IMR-90 (cell line): ENCODE measurements around the gene GNG12. TPM values are rescaled to one million over a fixed set of nuclear protein-coding genes. Genes with fewer than 3 reads are reported as not detected.
"Not testable (repeated sequence)": the region's sequence is repeated elsewhere in the genome, so short reads cannot be mapped to it uniquely, and the experiment has no call there.

Experiments used
- ATAC-seq: fragments of 200-7000 bp; cut with Tn5 transposase; 2 replicates; pipeline ENCODE4 v1.9.1; 2020; ENCODE audit warnings: low read depth, mild to moderate bottlenecking, moderate library complexity
- BruUV-seq: library from RNA; stranded (reverse); fragments of 400-500 nt; replicated peaks from 2 replicates; lab custom pipeline; 2021; lab: Mats Ljungman, UMichigan
- CTCF ChIA-PET: fragments of 300-600 bp; formaldehyde crosslinking; extraction: SDS; loops from one replicate; lab custom pipeline; 2021; ENCODE audit warnings: antibody characterized with exemption; lab: Yijun Ruan, JAX
- POLR2A ChIA-PET: fragments of 300-600 bp; sonication (Branson Sonifier 250); formaldehyde crosslinking; loops from one replicate; lab custom pipeline; 2022; ENCODE audit warnings: antibody characterized with exemption; ENCODE audit not compliant: unreplicated experiment; lab: Charles Lee
- DNase-seq: peaks from one replicate; pipeline ENCODE4 v3.0.0; 2013
- H2AFZ ChIP-seq: replicated peaks from 2 replicates; pipeline ENCODE3; 2013; ENCODE audit warnings: low read length, mild to moderate bottlenecking; ENCODE audit not compliant: poor library complexity
- H2AK5ac ChIP-seq: 2 replicates; pipeline ENCODE4 v1.6.1; 2013; ENCODE audit warnings: low read depth, low read length, inconsistent platforms
- H2AK9ac ChIP-seq: replicated peaks from 2 replicates; pipeline ENCODE3; 2013; ENCODE audit warnings: mild to moderate bottlenecking, low read depth, low read length, moderate library complexity; ENCODE audit not compliant: poor library complexity
- H2BK120ac ChIP-seq: 2 replicates; pipeline ENCODE4 v1.6.1; 2013; ENCODE audit warnings: low read depth, low read length, inconsistent platforms
- H2BK15ac ChIP-seq: 3 replicates; pipeline ENCODE4 v1.6.1; 2013; ENCODE audit warnings: low read depth, low read length, inconsistent platforms
- H2BK20ac ChIP-seq: 2 replicates; pipeline ENCODE4 v1.6.1; 2013; ENCODE audit warnings: low read depth, mild to moderate bottlenecking, inconsistent platforms, low read length, moderate library complexity
- H2BK5ac ChIP-seq: 2 replicates; pipeline ENCODE4 v1.6.1; 2013; ENCODE audit warnings: mild to moderate bottlenecking, low read depth, low read length, inconsistent platforms; ENCODE audit not compliant: poor library complexity, severe bottlenecking
- H3K14ac ChIP-seq: replicated peaks from 2 replicates; pipeline ENCODE4 v1.6.1; 2013; ENCODE audit warnings: low read depth, low read length, inconsistent platforms
- H3K18ac ChIP-seq: 2 replicates; pipeline ENCODE4 v1.6.1; 2013; ENCODE audit warnings: low read depth, low read length, control low read depth
- H3K23ac ChIP-seq: 2 replicates; pipeline ENCODE4 v1.6.1; 2013; ENCODE audit warnings: low read depth, low read length, inconsistent platforms
- H3K27ac ChIP-seq: 2 replicates; pipeline ENCODE4 v1.5.1; 2013; ENCODE audit warnings: mild to moderate bottlenecking, control low read depth, low read length; ENCODE audit not compliant: insufficient read depth
- H3K27me3 ChIP-seq: 2 replicates; pipeline ENCODE4 v1.6.1; 2013; ENCODE audit warnings: low read length; ENCODE audit not compliant: control insufficient read depth, insufficient read depth
- H3K36me3 ChIP-seq: 2 replicates; pipeline ENCODE4 v1.6.1; 2013; ENCODE audit warnings: low read length, mixed read lengths; ENCODE audit not compliant: control insufficient read depth, insufficient read depth
- H3K4ac ChIP-seq: 2 replicates; pipeline ENCODE4 v1.6.1; 2013; ENCODE audit warnings: low read depth, low read length, inconsistent platforms
- H3K4me1 ChIP-seq: 2 replicates; pipeline ENCODE4 v1.6.1; 2013; ENCODE audit warnings: low read length, mixed read lengths; ENCODE audit not compliant: control insufficient read depth, insufficient read depth
- H3K4me2 ChIP-seq: 2 replicates; pipeline ENCODE4 v1.6.1; 2013; ENCODE audit warnings: low read depth, mild to moderate bottlenecking, control low read depth, low read length, moderate library complexity
- H3K4me3 ChIP-seq: 2 replicates; pipeline ENCODE4 v1.5.1; 2013; ENCODE audit warnings: low read depth, mild to moderate bottlenecking, control low read depth, low read length, moderate library complexity; ENCODE audit not compliant: insufficient read depth
- H3K56ac ChIP-seq: 2 replicates; pipeline ENCODE4 v1.6.1; 2013; ENCODE audit warnings: low read length, inconsistent platforms; ENCODE audit not compliant: insufficient read depth; ENCODE audit errors: extremely low read depth
- H3K79me1 ChIP-seq, 2 experiments: 2 replicates each; pipeline ENCODE4 v1.6.1; 2013; ENCODE audit warnings: low read length in 2 of 2, inconsistent platforms in 1 of 2, low read depth in 1 of 2
- H3K9ac ChIP-seq: 2 replicates; pipeline ENCODE4 v1.6.1; 2013; ENCODE audit warnings: low read depth, low read length, control low read depth
- H3K9me1 ChIP-seq: 2 replicates; pipeline ENCODE4 v1.6.1; 2013; ENCODE audit warnings: low read length, inconsistent platforms; ENCODE audit not compliant: insufficient read depth
- H3K9me3 ChIP-seq: 2 replicates; pipeline ENCODE4 v1.6.1; 2013; ENCODE audit warnings: low read length; ENCODE audit not compliant: control insufficient read depth, insufficient read depth
- H4K20me1 ChIP-seq: 2 replicates; pipeline ENCODE4 v1.6.1; 2013; ENCODE audit warnings: low read length, inconsistent platforms; ENCODE audit not compliant: insufficient read depth
- H4K5ac ChIP-seq: 2 replicates; pipeline ENCODE4 v1.6.1; 2013; ENCODE audit warnings: mild to moderate bottlenecking, low read depth, low read length, control low read depth
- H4K8ac ChIP-seq, 2 experiments: 2 replicates each; pipeline ENCODE4 v1.6.1; 2013; ENCODE audit warnings: low read depth in 2 of 2, low read length in 2 of 2, control low read depth in 1 of 2, inconsistent platforms in 1 of 2
- H4K91ac ChIP-seq: 2 replicates; pipeline ENCODE4 v1.6.1; 2013; ENCODE audit warnings: low read depth, low read length, inconsistent platforms; ENCODE audit not compliant: insufficient read depth
- WGBS, 2 experiments: methylation state at CpG; one replicate each; pipeline versions ENCODE4 v1.1.5 to v1.1.7; 2013; ENCODE audit warnings: missing lambda C conversion rate in 2 of 2; ENCODE audit not compliant: insufficient read length in 1 of 2; ENCODE audit errors: extremely low coverage in 2 of 2; 5-methylcytosine and 5-hydroxymethylcytosine counted together
- dilution Hi-C: fragments of 300-500 bp; cut with HindIII; formaldehyde crosslinking; loops from one replicate; pipeline ENCODE4 v1.14.3; 2018; ENCODE audit warnings: low sequenced_read_pairs; ENCODE audit not compliant: unreplicated experiment
- in situ Hi-C: fragments of 300-500 bp; cut with MboI; formaldehyde crosslinking; loops from 3 replicates; pipeline ENCODE4 v1.14.3; 2019; ENCODE audit warnings: low sequenced_read_pairs, inconsistent platforms, mixed read lengths
- intact Hi-C: fragments of 100-400 bp; cut with micrococcal nuclease; formaldehyde crosslinking; loops from 2 replicates; pipeline ENCODE4 v1.10.0; 2022
- polyA plus RNA-seq, 3 experiments: library from polyadenylated mRNA; depleted of rRNA; stranded (reverse); fragments of >200 nt; gene quantifications; 2 replicates each; pipeline ENCODE4 v1.2.3, GENCODE V29; 2012; ENCODE audit warnings: low replicate concordance in 1 of 3
- total RNA-seq: library from RNA; depleted of rRNA; stranded (reverse); fragments of >200 nt; gene quantifications from 2 replicates; pipeline ENCODE4 v1.2.3, GENCODE V29; 2012

The GNG12 gene
- total and polyA plus RNA-seq, 2 of the 4 experiments (the other 2 are of a cell fraction), result 92.3 to 132 TPM

- H3K79me1 ChIP-seq, H2AFZ ChIP-seq, in situ Hi-C loops, H3K4me1 ChIP-seq, H3K23ac ChIP-seq, H3K18ac ChIP-seq, H3K4me3 ChIP-seq, H3K36me3 ChIP-seq, H2BK20ac ChIP-seq, H3K4me2 ChIP-seq, BruUV-seq, H3K9me1 ChIP-seq, H3K9me3 ChIP-seq, H2BK15ac ChIP-seq, H4K20me1 ChIP-seq, H3K14ac ChIP-seq, H3K27me3 ChIP-seq, ATAC-seq, H2BK5ac ChIP-seq, H2AK5ac ChIP-seq, intact Hi-C loops, H2AK9ac ChIP-seq, H4K91ac ChIP-seq, H3K27ac ChIP-seq, H3K56ac ChIP-seq, DNase-seq, H4K5ac ChIP-seq, H4K8ac ChIP-seq, H3K4ac ChIP-seq, H2BK120ac ChIP-seq, H3K9ac ChIP-seq, POLR2A ChIA-PET, dilution Hi-C loops: not testable (repeated sequence)
- CTCF ChIA-PET, result interaction anchor here (0.5 kb wide), 1 partner anchor 10 kb away, joined by 3 read pairs; no protein-coding TSS in a partner anchor
- no CpG with 5 or more reads among the region's 1 CpG for WGBS, 2 experiments
Measured at GRCh38 chr1:67657152-67657551, 176.1 kb downstream of the GNG12 start.
